ENCODE measurements around the gene CDK17.

DNA sequence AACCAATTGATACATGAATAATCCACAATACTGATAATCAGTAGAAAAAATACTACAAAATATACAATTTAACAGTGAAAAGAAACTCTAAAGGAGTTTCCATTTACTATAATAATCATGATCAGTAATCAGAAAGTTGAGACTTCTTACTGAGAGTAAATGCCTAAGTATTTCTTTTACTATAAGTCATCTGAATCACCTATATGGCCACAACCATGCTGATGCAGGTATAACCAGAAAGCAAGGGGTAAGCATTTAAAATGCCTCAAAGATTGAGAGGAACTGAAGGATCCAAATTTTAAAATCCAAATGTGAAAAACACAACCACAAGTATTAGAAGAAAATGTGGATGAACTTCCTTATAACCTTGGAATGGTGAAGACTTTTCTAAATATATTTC is 23.4 kb downstream of the CDK17 start:
- no peak for TF ChIP-seq CTCF (IDR thresholded peaks at IDR 0.05 in 8 of 11, conservative IDR thresholded peaks at IDR 0.05 in 3 of 11)
- no peak for TF ChIP-seq POLR2A (IDR thresholded peaks at IDR 0.05)
- no peak for TF ChIP-seq POLR2AphosphoS5 (IDR thresholded peaks at IDR 0.05)
